Epithelial cell of esophagus (primary cell): ENCODE data around the gene DEGS2.

Experiments used
- DNase-seq: peaks from one replicate; pipeline ENCODE4 v3.0.0; 2010; ENCODE audit warnings: low read depth
- H3K4me3 ChIP-seq: 2 replicates; pipeline ENCODE4 v1.5.1; 2011; ENCODE audit warnings: mild to moderate bottlenecking, low read length, control low read depth
- CTCF ChIP-seq: IDR thresholded peaks from 2 replicates; pipeline ENCODE4 v1.5.1; 2011; ENCODE audit warnings: low read depth, mild to moderate bottlenecking, low read length, control low read depth, inconsistent platforms; ENCODE audit not compliant: insufficient read depth; ENCODE audit errors: missing control alignments

The DEGS2 gene

GRCh38 chr14:100104523-100105300 lies 54.7 kb downstream of the DEGS2 start:
- no peak for DNase-seq
- no peak overlapping the region for H3K4me3 ChIP-seq
- TF ChIP-seq CTCF = no peak

- H3K4me3 ChIP-seq = no peak overlapping the region
- TF ChIP-seq CTCF = no peak
Observed at GRCh38 chr14:100104006-100104352, 55.5 kb downstream of the DEGS2 start.

GRCh38 chr14:100103250-100104005 lies 56.0 kb downstream of the DEGS2 start:
- H3K4me3 ChIP-seq = no peak overlapping the region
- TF ChIP-seq CTCF = no peak
- no peak for DNase-seq

More at GRCh38 chr14:100104006-100104352, 55.5 kb downstream of the DEGS2 start:
- no peak for DNase-seq

GRCh38 chr14:100102156-100102785 lies 57.2 kb downstream of the DEGS2 start:
- DNase-seq = no peak
- no peak overlapping the region for H3K4me3 ChIP-seq
- TF ChIP-seq CTCF = no peak

GRCh38 chr14:100100032-100100703 lies 59.3 kb downstream of the DEGS2 start:
- TF ChIP-seq CTCF = no peak
- H3K4me3 ChIP-seq = no peak overlapping the region
- peak; percentile 29 for DNase-seq

- TF ChIP-seq CTCF = no peak
- H3K4me3 ChIP-seq = no peak overlapping the region
- no peak for DNase-seq
Observed at GRCh38 chr14:100098171-100098570, 61.3 kb downstream of the DEGS2 start.
